GM18517 (cell line): ENCODE data around the gene RNU6-9.

Source experiments
- ATAC-seq: cut with Tn5 transposase; IDR thresholded peaks from one replicate; pipeline ENCODE4 v1.9.1; 2021; ENCODE audit warnings: mild to moderate bottlenecking, moderate library complexity; ENCODE audit not compliant: unreplicated experiment

RNU6-9 gene

GRCh38 chr19:896434-896833 is 3.1 kb downstream of the RNU6-9 start:
- no peak for ATAC-seq

- ATAC-seq: no peak
Measured at GRCh38 chr19:896999-897398, 3.7 kb downstream of the RNU6-9 start.

DNA sequence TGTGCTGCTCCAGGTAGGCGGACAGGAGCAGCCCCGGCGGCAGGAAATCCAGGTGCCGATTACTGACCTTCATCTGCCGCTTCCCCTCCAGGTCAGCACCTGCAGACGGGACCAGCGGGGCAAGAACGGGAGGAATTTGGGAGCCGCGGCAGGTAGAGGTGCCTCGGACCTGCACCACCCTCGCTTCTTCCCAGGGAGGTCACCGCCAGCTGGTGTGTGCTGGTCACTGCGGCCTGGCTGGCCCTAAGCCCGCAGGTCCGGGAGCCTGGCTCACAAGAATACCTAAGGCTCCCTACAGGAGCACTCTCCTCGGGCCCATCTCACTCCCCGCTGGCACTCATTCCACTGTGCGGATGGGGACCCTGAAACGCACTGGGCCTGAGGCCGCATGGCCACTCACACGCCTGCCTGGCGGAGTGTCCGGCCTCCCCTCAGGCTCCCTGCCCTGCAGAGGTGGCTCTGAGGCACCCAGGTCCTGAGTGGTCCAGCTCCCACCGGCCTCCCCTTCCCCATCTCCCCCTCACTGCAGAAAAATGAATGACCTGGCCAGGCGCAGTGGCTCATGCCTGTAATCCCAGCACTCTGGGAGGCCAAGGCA is 4.3 kb downstream of the RNU6-9 start:
- ATAC-seq: no peak

DNA sequence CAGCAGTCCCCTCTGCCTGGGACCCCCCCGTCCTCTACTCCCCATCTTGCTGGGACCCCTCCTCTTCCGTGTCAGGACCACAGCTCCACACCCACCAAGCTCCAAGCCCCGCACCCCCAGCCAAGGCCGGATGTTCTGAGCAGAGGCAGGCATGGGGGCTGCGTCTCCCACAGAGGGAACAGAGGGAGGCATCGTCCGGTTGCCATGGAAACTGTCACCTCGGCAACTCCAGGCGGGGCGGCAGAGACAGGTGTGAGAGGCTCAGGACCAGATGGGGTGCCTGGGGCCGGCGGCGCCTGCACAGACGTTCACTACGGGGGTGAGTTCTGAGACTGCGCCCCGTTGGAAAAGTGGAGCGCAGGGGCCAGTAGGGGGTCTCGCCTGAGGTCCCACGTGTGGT is 5.4 kb downstream of the RNU6-9 start:
- no peak for ATAC-seq

- ATAC-seq: no peak
Measured at GRCh38 chr19:899336-900042, 6.2 kb downstream of the RNU6-9 start.

DNA sequence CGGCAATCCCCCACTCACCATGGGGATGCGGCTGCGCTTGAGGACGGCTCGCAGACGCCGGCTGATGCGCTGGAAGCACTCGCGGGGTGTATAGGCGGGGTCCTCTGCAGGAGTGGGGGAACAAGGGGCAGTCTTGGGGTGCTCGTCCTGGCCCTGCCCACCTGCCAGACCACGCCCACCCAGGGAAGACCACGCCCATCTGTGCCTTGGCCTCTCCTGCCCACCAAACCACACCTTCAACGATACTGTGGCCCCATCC is 6.7 kb downstream of the RNU6-9 start:
- ATAC-seq: no peak

DNA sequence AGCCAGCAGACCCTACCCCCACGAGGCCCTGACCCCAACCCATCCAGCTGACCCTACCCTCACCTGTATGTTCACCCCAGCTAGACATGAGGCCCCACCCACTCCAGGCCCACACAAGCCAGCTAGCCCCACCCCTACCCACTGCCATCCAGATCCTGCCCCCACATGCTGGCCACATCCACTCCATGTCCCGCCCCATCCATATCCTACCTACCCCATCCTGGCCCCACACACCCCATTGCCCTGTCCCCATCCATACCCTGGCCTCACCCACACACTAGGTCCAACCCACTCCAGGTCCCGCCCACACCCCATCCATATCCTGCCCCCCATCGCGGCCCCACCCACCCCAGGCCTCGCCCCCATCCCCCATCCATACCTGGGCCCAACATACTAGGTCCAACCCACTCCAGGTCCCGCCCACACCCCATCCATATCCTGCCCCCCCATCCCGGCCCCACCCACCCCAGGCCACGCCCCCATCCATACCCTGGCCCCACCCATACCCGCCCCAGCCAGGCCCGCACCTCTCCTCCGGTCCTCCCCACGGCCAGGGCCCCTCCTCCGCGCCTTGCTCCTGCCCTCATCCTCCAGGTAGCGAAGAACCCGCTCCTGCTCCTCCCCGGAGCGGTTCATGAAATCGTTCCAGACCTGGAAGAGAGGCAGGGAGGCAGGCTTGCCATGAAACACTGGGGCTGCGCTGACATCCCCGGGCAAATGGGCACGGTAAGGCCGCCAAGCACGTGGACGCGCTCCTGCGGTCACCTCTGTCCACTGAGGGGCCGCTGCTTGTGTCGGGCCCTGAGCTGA is 7.2 kb downstream of the RNU6-9 start:
- no peak for ATAC-seq

DNA sequence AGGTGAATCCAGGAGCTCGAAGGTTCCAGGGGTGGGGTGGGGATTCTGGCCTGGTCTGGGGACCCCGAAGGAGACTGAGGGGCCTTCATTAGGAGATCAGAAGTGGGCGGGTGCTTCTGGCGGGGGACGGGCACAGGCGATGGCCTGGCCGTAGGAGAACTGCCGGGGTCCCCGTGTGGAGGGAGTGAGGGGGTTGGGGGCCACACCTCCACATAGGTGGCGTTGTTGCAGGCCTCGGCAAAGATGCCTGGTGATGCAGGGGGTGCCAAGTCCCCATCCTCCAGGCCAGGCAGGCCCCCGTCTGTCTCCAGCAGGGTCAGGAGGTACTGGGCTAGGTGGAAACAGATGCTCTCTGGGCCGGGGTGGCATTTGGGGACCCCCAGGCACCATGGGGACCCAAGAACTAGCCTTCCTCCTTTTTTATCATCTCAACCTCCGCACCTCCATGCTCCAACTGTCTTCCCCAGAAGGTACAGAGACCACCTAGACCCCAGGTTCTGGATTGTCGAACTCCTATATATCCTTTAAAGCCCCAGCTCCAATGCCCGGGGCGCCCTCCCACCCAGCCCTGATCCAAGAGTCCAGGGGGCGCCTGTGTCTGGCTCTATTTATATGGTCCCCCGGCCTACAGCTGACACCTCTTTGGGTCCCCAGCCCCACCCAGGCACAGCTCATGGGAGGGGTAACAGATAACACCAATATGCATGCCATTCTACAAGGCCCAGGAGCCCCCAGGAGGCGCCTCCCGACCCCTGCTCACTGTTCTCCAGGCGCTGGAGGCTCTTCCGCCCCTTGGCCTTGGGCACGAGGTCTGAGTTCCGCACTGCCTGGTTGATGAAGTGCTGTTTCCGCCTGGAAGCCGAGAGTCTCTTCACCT is 8.2 kb downstream of the RNU6-9 start:
- ATAC-seq: no peak

DNA sequence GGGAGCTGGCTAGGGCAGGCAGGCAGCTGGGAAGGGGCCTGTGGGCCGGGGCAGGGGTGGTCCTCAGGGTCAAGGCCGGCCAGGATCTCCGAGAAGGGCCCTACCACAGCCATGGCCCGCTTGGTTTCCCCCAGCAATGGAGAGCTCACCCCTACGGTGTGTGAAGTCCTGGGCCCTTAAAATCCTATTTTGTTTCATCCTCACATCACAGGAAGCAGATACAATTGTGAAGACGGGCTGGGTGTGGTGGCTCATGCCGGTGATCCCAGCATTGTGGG is 8.7 kb downstream of the RNU6-9 start:
- no peak for ATAC-seq

DNA sequence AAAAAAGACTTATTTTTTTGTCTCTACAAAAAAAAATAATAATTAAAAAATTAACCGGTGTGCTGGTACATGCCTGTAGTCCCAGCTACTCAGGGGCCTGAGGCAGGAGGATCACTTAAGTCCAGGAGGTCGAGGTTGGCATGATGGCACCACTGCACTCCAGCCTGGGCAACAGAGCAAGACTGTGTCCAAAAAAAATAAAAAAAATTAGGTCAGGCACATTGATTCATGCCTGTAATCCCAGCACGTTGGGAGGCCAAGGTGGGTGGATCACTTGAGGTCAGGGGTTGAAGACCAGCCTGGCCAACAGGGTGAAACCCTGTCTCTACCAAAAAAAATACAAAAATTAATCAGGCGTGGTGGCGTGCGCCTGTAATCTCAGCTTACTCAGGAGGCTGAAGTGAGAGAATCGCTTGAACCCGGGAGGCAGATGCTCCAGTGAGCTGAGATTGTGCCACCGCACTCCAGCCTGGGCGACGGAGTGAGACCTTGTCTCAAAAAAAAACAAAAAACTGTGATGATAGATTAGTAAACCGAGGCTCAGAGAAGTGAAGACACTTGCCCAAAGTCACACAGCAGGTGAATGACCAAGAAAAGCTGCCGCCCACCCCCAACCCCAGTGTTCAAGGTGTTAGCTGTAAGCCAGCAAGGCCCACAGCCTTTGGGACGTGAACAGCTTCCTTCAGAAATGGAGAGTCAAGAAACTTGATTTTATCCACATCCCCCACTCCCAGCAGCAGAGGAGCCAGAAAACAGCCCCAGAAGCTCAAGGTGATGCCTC is 9.4 kb downstream of the RNU6-9 start:
- ATAC-seq: no peak

GRCh38 chr19:903266-903797 is 10.0 kb downstream of the RNU6-9 start:
- no peak for ATAC-seq

DNA sequence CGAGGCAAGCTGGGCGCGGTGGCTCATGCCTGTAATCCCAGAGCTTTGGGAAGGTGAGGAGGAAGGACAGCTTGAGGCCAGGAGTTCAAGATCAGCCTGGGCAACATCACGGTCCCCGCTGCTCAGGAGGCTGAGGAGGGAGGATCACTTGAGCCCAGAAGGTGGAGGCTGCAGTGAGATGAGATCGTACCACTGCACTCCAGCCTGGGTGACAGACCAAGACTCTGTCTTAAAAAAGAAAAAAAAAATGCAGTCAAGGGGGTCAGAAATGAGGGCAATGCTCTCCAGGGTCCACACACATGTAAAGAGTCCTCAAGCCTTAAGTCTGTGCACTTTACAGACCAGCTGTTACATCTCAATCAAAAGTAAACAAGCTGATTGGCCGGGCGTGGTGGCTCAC is 11.3 kb downstream of the RNU6-9 start:
- ATAC-seq: no peak

DNA sequence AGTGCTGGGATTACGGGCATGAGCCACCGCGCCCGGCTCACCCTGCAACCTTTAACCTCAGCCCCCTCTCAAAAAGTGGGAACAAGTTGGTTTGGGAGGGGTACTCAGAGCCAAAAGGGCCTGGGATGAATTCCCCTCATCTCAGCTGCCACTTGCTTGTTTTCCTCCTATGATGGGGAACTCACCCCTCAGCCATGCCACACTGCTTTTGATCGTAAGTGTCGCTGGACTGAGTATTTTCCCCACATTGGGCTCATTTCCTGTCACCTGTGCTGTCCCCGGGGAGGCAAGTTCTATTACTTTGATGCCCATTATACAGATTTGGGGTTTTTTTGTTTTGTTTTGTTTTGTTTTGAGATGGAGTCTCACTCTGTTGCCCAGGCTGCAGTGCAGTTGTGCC is 13.2 kb downstream of the RNU6-9 start:
- ATAC-seq: no peak

GRCh38 chr19:907183-907853 is 14.0 kb downstream of the RNU6-9 start:
- ATAC-seq: no peak

DNA sequence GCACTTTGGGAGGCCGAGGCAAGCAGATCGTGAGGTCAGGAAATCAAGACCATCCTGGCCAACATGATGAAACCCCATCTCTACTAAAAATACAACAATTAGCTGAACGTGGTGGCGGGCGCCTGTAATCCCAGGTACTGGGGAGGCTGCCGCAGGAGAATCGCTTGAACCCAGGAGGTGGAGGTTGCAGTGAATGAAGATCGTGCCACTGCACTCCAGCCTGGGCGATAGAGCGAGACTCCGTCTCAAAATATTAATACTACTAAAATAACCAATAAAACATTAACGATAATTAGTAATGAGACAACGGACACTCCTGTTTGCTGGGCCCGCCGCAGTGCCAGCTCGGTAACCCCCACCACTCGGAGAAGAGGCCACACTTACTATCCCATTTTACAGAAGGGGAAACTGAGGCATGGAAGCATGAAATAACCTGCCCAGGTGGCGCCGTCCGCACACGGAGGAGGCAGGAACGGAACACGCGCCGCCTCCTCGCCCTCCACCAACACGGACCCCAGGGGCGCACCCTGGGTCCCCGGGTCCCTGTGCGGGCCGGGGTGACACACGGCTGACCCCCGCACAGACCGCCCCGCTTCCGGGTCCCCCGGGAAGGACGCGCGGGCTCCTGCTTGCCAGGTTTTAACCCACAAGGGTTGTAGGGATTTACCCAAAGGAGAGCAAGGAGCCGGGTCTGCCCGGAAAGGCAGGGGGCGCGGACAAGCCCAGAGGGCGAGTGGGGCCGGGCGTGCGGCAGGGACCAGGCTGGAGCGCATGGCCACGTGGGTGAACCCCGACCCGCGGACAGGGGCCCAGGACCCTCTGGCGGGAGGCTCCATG is 18.1 kb downstream of the RNU6-9 start:
- no peak for ATAC-seq

GRCh38 chr19:912181-913079 is 19.1 kb downstream of the RNU6-9 start:
- ATAC-seq: no peak

DNA sequence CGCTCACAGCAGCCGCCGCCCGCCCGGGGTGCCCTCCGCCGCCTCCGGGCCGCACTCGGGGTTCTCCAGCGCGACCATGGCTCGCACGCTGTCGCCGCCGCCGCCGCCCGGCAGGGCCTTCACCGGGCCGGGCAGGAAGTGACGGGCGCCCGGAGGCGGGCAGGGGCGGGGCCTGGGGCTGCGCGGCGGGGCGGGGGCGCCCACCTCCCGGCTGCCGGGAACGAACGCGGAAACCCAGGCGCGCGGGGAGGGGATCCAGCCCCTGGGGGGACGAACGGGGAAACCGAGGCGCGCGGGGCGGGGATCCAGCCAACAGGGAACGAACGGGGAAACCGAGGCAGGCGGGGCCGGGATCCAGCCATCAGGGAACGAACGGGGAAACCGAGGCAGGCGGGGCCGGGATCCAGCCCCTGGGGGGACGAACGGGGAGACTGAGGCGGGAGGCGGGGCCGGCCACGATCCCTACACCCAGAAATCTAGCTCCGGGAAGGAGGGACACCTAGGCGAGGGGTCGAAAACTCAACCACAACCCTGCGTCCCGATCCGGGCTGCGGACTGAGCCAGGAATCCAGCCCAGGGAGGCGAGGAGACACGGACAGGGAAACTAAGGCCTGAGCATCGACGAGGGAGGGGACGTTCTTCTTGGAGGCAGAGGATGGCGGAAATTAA is 19.9 kb downstream of the RNU6-9 start, which contains the start of gene R3HDM4:
Gene R3HDM4, minus strand, starts transcription at position 140 of the 669 bp plus-strand sequence. Its CDS starts 62 bp downstream, at position 78.
- ATAC-seq: no peak
